Measurements from ENCODE around the gene MSH3. TPM values are rescaled to one million over a fixed set of nuclear protein-coding genes. Genes with fewer than 3 reads are reported as not detected.

Gene MSH3
- total RNA-seq, 4 donors from 2014 or later: 14.5 to 27.2 (median 21.5) TPM

DNA sequence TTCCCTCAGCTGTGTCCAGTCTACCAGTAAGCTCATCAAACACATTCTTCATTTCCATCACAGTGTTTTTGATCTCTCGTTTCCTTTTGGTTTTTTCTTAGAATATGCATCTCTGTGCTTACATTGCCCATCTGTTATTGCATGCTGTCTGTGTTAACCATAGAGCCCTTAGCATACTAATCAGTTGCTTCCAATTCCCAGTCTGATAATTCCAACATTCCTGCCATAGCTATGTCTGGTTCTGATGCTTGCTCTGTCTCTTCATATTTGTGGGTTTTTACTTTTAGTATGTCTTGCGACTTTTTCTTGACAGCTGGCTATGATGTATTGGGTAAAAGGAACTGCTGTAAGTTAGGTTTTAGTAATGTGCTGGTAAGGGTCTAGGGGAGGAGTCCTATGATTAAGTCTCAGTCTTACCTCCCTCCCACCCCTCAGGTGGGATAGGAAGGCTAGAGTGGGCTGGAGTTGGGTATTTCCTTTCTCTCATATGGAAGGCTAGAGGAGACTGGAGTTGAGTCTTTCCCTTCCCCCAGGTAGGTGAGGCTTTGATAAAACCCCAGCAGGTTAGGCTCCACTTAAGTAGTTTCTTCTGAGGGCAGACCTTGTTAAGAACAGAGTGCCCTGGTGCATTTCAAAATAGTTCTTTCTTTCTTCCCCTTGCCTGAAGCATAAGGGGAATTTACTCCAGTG is 206.6 kb downstream of the MSH3 start:
- Histone ChIP-seq H3K36me3 (peaks cover 0 to 24% (median 0%) of the 10 kb centered on the region in 3 donors), H3K4me3 (no peak overlapping the region), H3K9me3 (no peaks in the 10 kb centered on the region), H3K4me1 (no peaks in the 10 kb centered on the region), H3K27ac (no peak overlapping the region), H3K27me3 (no peaks in the 10 kb centered on the region)
- TF ChIP-seq, protein P1, sequence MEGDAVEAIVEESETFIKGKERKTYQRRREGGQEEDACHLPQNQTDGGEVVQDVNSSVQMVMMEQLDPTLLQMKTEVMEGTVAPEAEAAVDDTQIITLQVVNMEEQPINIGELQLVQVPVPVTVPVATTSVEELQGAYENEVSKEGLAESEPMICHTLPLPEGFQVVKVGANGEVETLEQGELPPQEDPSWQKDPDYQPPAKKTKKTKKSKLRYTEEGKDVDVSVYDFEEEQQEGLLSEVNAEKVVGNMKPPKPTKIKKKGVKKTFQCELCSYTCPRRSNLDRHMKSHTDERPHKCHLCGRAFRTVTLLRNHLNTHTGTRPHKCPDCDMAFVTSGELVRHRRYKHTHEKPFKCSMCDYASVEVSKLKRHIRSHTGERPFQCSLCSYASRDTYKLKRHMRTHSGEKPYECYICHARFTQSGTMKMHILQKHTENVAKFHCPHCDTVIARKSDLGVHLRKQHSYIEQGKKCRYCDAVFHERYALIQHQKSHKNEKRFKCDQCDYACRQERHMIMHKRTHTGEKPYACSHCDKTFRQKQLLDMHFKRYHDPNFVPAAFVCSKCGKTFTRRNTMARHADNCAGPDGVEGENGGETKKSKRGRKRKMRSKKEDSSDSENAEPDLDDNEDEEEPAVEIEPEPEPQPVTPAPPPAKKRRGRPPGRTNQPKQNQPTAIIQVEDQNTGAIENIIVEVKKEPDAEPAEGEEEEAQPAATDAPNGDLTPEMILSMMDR (IDR thresholded peaks at IDR 0.05): no peak
- TF ChIP-seq POLR2A (IDR thresholded peaks at IDR 0.05): no peak
- no peak for DNase-seq

DNA sequence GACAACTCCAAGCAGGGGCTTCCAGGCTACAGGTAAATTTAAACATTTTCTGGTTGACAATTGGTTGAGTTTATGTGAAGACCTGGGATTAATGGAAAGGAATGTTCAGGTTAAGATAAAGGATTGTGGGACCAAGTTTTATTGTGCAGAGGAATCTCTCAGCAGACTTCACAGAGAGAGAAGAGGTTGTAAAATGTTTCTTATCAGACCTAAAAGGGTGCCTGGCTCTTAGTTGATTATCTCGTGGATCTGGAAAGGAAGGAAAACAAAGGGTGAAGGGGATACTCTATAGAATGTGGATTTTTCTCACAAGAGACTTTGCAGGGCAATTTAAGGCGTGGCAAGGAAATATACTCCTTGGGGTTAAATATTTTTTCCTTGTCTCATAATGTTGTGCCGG is 209.3 kb downstream of the MSH3 start:
- H3K27me3 ChIP-seq: no peaks in the 10 kb centered on the region
- no peak overlapping the region for H3K27ac ChIP-seq
- H3K9me3 ChIP-seq: no peaks in the 10 kb centered on the region
- TF ChIP-seq, protein P1 (IDR thresholded peaks at IDR 0.05): no peak
- TF ChIP-seq POLR2A (IDR thresholded peaks at IDR 0.05): no peak
- no peak overlapping the region for H3K4me3 ChIP-seq
- H3K36me3 ChIP-seq: peaks cover 0 to 16% (median 0%) of the 10 kb centered on the region in 3 donors
- no peaks in the 10 kb centered on the region for H3K4me1 ChIP-seq
- no peak for DNase-seq

DNA sequence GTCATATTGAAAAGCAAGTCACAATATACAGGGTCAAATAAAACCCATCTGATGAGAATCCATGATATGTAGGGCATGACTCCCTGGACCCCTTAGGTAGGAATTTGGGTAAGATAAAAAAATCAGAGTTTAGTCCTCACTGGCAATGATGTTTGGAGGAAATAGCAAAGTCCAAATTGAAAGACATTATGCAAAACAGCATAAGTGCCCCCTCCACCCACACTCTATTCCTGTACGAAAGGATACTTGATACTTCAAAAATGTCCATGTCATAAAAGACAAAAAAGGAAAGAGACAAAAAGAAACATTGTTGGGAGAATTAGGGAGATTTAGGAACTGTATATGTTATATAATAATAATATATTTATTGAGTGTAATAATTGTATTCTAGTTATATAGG is 209.7 kb downstream of the MSH3 start:
- DNase-seq: no peak
- no peak overlapping the region for H3K27ac ChIP-seq
- H3K4me3 ChIP-seq: no peak overlapping the region
- no peaks in the 10 kb centered on the region for H3K4me1 ChIP-seq
- no peaks in the 10 kb centered on the region for H3K27me3 ChIP-seq
- no peaks in the 10 kb centered on the region for H3K9me3 ChIP-seq
- TF ChIP-seq, protein P1 (IDR thresholded peaks at IDR 0.05): no peak
- TF ChIP-seq POLR2A (IDR thresholded peaks at IDR 0.05): no peak
- H3K36me3 ChIP-seq: peaks cover 0 to 16% (median 0%) of the 10 kb centered on the region in 3 donors

- Histone ChIP-seq H3K4me1 (no peaks in the 10 kb centered on the region), H3K36me3 (peaks cover 0 to 16% (median 0%) of the 10 kb centered on the region in 3 donors), H3K4me3 (no peak overlapping the region), H3K27ac (no peak overlapping the region), H3K9me3 (no peaks in the 10 kb centered on the region), H3K27me3 (no peaks in the 10 kb centered on the region)
- no peak for DNase-seq
- no peak for TF ChIP-seq POLR2A (IDR thresholded peaks at IDR 0.05)
- TF ChIP-seq, protein P1 (IDR thresholded peaks at IDR 0.05): no peak
Observed at GRCh38 chr5:80864706-80865435, 210.4 kb downstream of the MSH3 start.

DNA sequence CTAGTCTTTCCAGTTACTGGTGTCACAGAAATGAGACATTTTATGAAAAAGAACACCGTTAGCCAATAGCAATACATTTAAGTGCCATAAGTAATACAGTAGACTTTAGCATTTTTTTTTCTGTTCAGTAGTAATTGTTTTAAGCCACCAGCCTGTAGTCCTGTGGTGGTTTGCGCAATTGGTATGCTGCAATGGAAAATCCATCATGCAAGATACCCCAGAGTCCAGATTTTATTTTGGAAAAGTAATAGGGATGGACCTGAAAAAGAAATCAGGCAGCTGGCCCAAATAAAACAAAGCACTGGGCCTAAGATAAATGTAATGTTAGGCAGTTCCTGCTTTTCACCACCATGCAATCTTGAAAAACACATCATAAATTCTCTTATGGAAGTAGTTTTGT is 211.1 kb downstream of the MSH3 start:
- DNase-seq: no peak
- no peaks in the 10 kb centered on the region for H3K9me3 ChIP-seq
- peaks cover 0 to 16% (median 0%) of the 10 kb centered on the region in 3 donors for H3K36me3 ChIP-seq
- no peak overlapping the region for H3K27ac ChIP-seq
- no peaks in the 10 kb centered on the region for H3K4me1 ChIP-seq
- no peak for TF ChIP-seq POLR2A (IDR thresholded peaks at IDR 0.05)
- TF ChIP-seq, protein P1 (IDR thresholded peaks at IDR 0.05): no peak
- H3K27me3 ChIP-seq: no peaks in the 10 kb centered on the region
- no peak overlapping the region for H3K4me3 ChIP-seq
